Motor neuron (in vitro differentiated cells): ENCODE data around the gene FOXE3. TPM values are rescaled to one million over a fixed set of nuclear protein-coding genes. Genes with fewer than 3 reads are reported as not detected.
A peak's percentile ranks its signal among the peaks of the same experiment; 100 is the strongest.
"Not testable (repeated sequence)": the region's sequence is repeated elsewhere in the genome, so short reads cannot be mapped to it uniquely, and the experiment has no call there.

ENCODE experiments used
- ATAC-seq, 8 experiments: fragments of 200-7000 bp; cut with Tn5 transposase; replicated peaks in 6 of 8; 2 replicates each; pipeline ENCODE4 v1.8.0; 2021; ENCODE audit warnings: mild to moderate bottlenecking in 8 of 8, moderate library complexity in 8 of 8
- H3K27ac ChIP-seq, 2 donors: fragments of 250-450 bp; sonication (Bioruptor Pico); 2 replicates each; pipeline ENCODE4 v1.9.0; 2021; ENCODE audit warnings: antibody characterized with exemption in 2 of 2, mild to moderate bottlenecking in 2 of 2, moderate library complexity in 1 of 2
- H3K4me1 ChIP-seq, 2 donors: fragments of 250-450 bp; sonication (Bioruptor Pico); replicated peaks in 1 of 2; 2 replicates each; pipeline ENCODE4 v1.6.1; 2021; ENCODE audit warnings: antibody characterized with exemption in 2 of 2, mild to moderate bottlenecking in 2 of 2, moderate library complexity in 1 of 2
- H3K4me3 ChIP-seq, 5 donors: fragments of 250-450 bp; sonication (Bioruptor Pico); 2 replicates each; pipeline ENCODE4 v1.9.0; 2021; ENCODE audit warnings: antibody characterized with exemption in 5 of 5, mild to moderate bottlenecking in 5 of 5, moderate library complexity in 4 of 5
- WGBS, 10 experiments: fragments of 450-650 bp; shearing (Covaris generic); methylation state at CpG; one replicate each; pipeline ENCODE4 v1.0.0; 2022; 5-methylcytosine and 5-hydroxymethylcytosine counted together
- in situ Hi-C, 9 experiments: fragments of 400-800 bp; cut with MboI; loops; one replicate each; pipeline ENCODE4 v1.15.0; 2021; ENCODE audit warnings: low sequenced_read_pairs in 9 of 9, low pct_unique_long_range_greater_than_20kb in 2 of 9; ENCODE audit not compliant: unreplicated experiment in 9 of 9
- total RNA-seq, 8 experiments: library from RNA; unstranded; fragments of 300-600 nt; gene quantifications; 2 replicates each; pipeline versions ENCODE4 v1.2.3 to v1.2.4, GENCODE V29; 2022

Gene FOXE3
- total RNA-seq, 8 experiments from 2014 or later, result 0.05 to 1.4 (median 0.18) TPM; not detected in 1

DNA sequence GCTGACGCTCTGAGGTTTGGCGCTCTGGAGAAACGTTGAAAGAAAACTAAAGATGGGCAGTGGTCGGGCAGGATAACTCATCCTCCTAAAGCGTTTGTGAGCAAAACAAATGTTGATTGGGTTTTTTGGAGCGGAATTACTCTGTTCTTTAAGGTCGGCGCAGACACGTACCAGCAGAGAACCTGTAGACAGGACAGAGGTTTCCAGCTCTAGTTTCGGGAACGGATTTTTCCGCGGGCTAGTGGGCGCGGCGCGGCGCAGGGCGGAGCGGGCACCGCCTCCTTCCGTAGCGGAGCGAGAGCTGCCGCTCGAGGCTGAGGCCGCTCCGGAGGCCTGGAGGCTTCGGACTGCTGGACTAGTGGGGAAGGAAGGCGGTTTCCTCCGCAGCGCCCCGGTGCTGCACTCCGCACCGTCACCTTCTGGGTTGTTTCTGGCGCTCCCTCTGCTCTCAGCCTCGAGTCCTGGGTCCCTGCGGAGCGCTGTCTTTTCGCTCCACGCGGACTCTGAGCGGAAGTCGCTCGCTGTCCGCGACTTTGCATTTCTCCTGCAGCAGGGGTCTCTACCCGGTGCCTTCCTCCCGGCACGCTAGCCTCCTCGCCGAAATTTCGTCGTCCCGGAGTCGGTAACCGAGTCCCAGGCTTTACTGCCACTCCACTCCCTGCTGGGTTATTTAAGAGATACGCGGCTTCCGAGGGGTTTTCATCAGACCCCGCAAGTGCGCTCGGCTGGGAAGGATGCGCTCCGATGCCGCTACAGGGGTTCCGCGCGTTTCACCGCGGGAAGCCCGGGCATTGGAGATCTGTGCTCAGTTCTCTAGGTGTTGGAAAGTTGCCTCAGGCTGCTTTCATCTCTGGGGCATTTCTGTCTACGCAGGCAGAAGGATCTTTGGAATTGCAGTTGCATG is 28.7 kb downstream of the FOXE3 start:
- no peak overlapping the region for H3K27ac ChIP-seq
- WGBS, 10 experiments, result 0 to 32% (median 1%) methylated on average over 2 to 56 of the region's 73 CpGs; no CpG with 5 or more reads in 1 of the 10 experiments
- H3K4me1 ChIP-seq, result peaks cover 4 to 15% of the 10 kb centered on the region in 2 donors
- ATAC-seq, result peak; percentile 27 to 81 (median 62)
- peak overlapping the region in 1 of 5 donors; percentile 22 for H3K4me3 ChIP-seq
- in situ Hi-C loops, result loop anchor here in 2 of 9 experiments (10.0 to 25.0 kb wide), 2 partner anchors 258 to 260 kb away; partner anchors contain the start of gene PDZK1IP1 (in 1 of the 2)

GRCh38 chr1:47445823-47446550 is 29.9 kb downstream of the FOXE3 start:
- Histone ChIP-seq H3K4me1 (peaks cover 4 to 15% of the 10 kb centered on the region in 2 donors), H3K4me3 (no peak overlapping the region), H3K27ac (no peak overlapping the region)
- ATAC-seq, result no peak
- in situ Hi-C loops, result loop anchor here in 2 of 9 experiments (10.0 to 25.0 kb wide), 2 partner anchors 259 kb away; partner anchors contain the start of gene PDZK1IP1 (in 1 of the 2)
- 0 to 80% (median 15%) methylated on average over 1 to 18 of the region's 25 CpGs for WGBS, 10 experiments

- in situ Hi-C loops, result loop anchor here in 2 of 9 experiments (10.0 to 25.0 kb wide), 2 partner anchors 256 to 261 kb away; partner anchors contain the start of gene PDZK1IP1 (in 1 of the 2)
- peaks cover 4 to 12% of the 10 kb centered on the region in 2 donors for H3K4me1 ChIP-seq
- WGBS, 10 experiments, result 0 to 29% (median 6%) methylated on average over 1 to 4 of the region's 4 CpGs; no CpG with 5 or more reads in 4 of the 10 experiments
- H3K27ac ChIP-seq, result no peak overlapping the region
- no peak overlapping the region for H3K4me3 ChIP-seq
- ATAC-seq, result no peak
Observed at GRCh38 chr1:47448462-47449222, 32.6 kb downstream of the FOXE3 start.

GRCh38 chr1:47449822-47450552 is 33.9 kb downstream of the FOXE3 start:
- 12 to 35% (median 14%) methylated on average over 5 to 35 of the region's 36 CpGs; no CpG with 5 or more reads in 3 of the 10 experiments for WGBS, 10 experiments
- ATAC-seq, result peak in 6 of 8 experiments; percentile 22 to 92 (median 60)
- no peak overlapping the region for H3K4me3 ChIP-seq
- in situ Hi-C loops, result loop anchor here in 2 of 9 experiments (10.0 to 25.0 kb wide), 2 partner anchors 255 to 263 kb away; partner anchors contain the start of gene PDZK1IP1 (in 1 of the 2)
- peaks cover 0 to 3% of the 10 kb centered on the region in 2 donors for H3K4me1 ChIP-seq
- no peak overlapping the region for H3K27ac ChIP-seq

GRCh38 chr1:47450606-47451005 is 34.5 kb downstream of the FOXE3 start:
- Histone ChIP-seq H3K4me1 (no peaks in the 10 kb centered on the region), H3K4me3 (no peak overlapping the region), H3K27ac (no peak overlapping the region)
- 40 to 100% (median 80%) methylated on average over 1 to 4 of the region's 4 CpGs; no CpG with 5 or more reads in 1 of the 10 experiments for WGBS, 10 experiments
- in situ Hi-C loops, result no loop called here
- no peak for ATAC-seq

- no peak for ATAC-seq
- 50 to 71% (median 57%) methylated on average over 1 of the region's 1 CpG; no CpG with 5 or more reads in 7 of the 10 experiments for WGBS, 10 experiments
Observed at GRCh38 chr1:47452426-47452825, 36.3 kb downstream of the FOXE3 start.

GRCh38 chr1:47453910-47454309 is 37.8 kb downstream of the FOXE3 start:
- H3K4me1 ChIP-seq, ATAC-seq, H3K4me3 ChIP-seq, H3K27ac ChIP-seq, in situ Hi-C loops: not testable (repeated sequence)
- WGBS, 10 experiments, result 0 to 94% (median 75%) methylated on average over 1 to 2 of the region's 2 CpGs; no CpG with 5 or more reads in 3 of the 10 experiments

More at GRCh38 chr1:47452426-47452825, 36.3 kb downstream of the FOXE3 start:
- H3K4me3 ChIP-seq, result no peak overlapping the region
- H3K4me1 ChIP-seq, result no peaks in the 10 kb centered on the region
- in situ Hi-C loops, result no loop called here
- no peak overlapping the region for H3K27ac ChIP-seq

- H3K4me3 ChIP-seq, result no peak overlapping the region
- ATAC-seq, result no peak
- in situ Hi-C loops, result no loop called here
- WGBS, 10 experiments, result 36 to 100% (median 72%) methylated on average over 1 to 4 of the region's 4 CpGs
- H3K4me1 ChIP-seq, result no peaks in the 10 kb centered on the region
- H3K27ac ChIP-seq, result no peak overlapping the region
Observed at GRCh38 chr1:47456250-47456649, 40.2 kb downstream of the FOXE3 start.

- WGBS, 10 experiments, result 40 to 83% (median 60%) methylated on average over 1 to 4 of the region's 16 CpGs; no CpG with 5 or more reads in 3 of the 10 experiments
- H3K27ac ChIP-seq, in situ Hi-C loops, ATAC-seq, H3K4me3 ChIP-seq, H3K4me1 ChIP-seq: not testable (repeated sequence)
Observed at GRCh38 chr1:47457547-47457946, 41.5 kb downstream of the FOXE3 start.

GRCh38 chr1:47459253-47459788 is 43.2 kb downstream of the FOXE3 start:
- in situ Hi-C loops, result no loop called here
- H3K4me1 ChIP-seq, result no peaks in the 10 kb centered on the region
- no peak overlapping the region for H3K27ac ChIP-seq
- H3K4me3 ChIP-seq, result no peak overlapping the region
- ATAC-seq, result peak in 2 of 8 experiments; percentile 22 to 32
- WGBS, 10 experiments, result 0 to 48% (median 33%) methylated on average over 1 to 8 of the region's 11 CpGs; no CpG with 5 or more reads in 3 of the 10 experiments

DNA sequence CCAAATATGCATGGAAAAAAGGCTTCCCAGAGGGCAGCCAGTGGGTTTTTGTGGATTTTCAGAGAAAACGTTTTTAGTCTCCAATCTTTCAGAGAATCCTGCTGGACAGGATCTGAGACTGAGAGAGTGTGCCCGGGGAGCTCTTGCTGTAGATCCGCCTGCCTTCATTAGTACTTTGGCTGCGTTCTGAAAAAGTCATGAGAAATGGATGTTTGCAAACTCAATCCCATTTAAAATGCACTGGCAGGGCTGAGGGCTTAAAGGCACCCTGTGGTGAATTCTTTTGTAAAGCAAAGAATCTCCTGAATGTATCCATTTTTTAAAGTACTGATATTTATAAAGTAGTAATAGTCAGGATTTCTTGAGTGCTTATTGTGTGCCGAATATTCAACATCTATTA is 44.0 kb downstream of the FOXE3 start:
- Histone ChIP-seq H3K4me1 (no peaks in the 10 kb centered on the region), H3K4me3 (no peak overlapping the region), H3K27ac (no peak overlapping the region)
- 0 to 10% (median 1%) methylated on average over 1 to 5 of the region's 5 CpGs for WGBS, 10 experiments
- ATAC-seq, result no peak
- in situ Hi-C loops, result no loop called here
